Measurements from ENCODE around the gene TIGD2.

TIGD2 gene

DNA sequence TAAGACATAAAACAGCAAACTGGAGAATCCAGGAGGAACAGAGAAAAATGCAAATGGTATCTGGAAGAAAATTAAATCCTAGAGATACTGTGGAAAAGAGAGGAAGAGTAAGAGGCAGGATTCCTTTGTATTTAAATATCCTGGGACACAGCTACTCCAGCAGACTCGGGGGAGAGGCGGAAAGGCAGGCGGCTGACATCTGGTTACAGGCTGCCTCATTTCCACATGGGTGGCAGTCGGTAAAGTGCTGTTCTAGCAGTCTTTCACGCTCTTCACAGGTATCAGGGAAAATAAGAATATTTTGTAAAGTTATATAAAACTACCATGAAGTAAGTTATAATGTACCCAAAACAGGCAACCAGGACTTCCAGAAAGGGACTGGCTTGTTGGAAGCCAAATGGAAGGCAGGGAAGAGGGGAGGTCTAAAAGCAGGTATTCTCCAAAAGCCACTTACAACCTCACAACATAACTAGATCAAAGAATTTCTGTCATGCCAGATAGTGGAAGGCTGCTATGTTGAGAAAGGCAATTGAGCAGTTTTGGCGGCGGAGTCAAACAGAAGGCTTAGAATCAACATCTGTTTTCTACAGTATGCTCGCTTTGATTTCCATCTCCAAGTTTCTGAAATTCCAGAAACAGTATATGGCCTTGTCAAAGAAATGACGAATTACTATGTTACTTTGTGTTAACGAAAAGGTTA lies 1.3 kb upstream of the TIGD2 start:
- H3K27ac Mint-ChIP-seq, result peak overlapping the region; percentile 76
- H3K9me3 Mint-ChIP-seq, result peaks cover 27% of the 10 kb centered on the region
- H3K36me3 Mint-ChIP-seq (ENCODE audit: low read depth), result peaks cover 22% of the 10 kb centered on the region
- DNase-seq, result no peak
- peak overlapping the region; percentile 78 for H3K4me3 Mint-ChIP-seq
- H3K4me1 Mint-ChIP-seq (ENCODE audit: low read depth), result peaks cover 28% of the 10 kb centered on the region
- H3K27me3 Mint-ChIP-seq, result peaks cover 21% of the 10 kb centered on the region

GRCh38 chr4:89110541-89110985 lies 770 bp upstream of the TIGD2 start:
- Mint-ChIP-seq H3K4me1 (ENCODE audit: low read depth) (peaks cover 28% of the 10 kb centered on the region), H3K36me3 (ENCODE audit: low read depth) (peaks cover 23% of the 10 kb centered on the region), H3K27me3 (peaks cover 21% of the 10 kb centered on the region), H3K9me3 (peaks cover 30% of the 10 kb centered on the region), H3K27ac (peak overlapping the region; percentile 76), H3K4me3 (peak overlapping the region; percentile 78)
- no peak for DNase-seq

- Mint-ChIP-seq H3K4me1 (ENCODE audit: low read depth) (peaks cover 28% of the 10 kb centered on the region), H3K9me3 (peaks cover 31% of the 10 kb centered on the region), H3K27ac (peak overlapping the region; percentile 63)
Measured at GRCh38 chr4:89111833-89112563, 665 bp downstream of the TIGD2 start.

GRCh38 chr4:89113415-89113814 lies 2.1 kb downstream of the TIGD2 start:
- no peak overlapping the region for H3K27ac Mint-ChIP-seq
- H3K36me3 Mint-ChIP-seq (ENCODE audit: low read depth), result peaks cover 25% of the 10 kb centered on the region
- H3K9me3 Mint-ChIP-seq, result peaks cover 25% of the 10 kb centered on the region
- peaks cover 19% of the 10 kb centered on the region for H3K27me3 Mint-ChIP-seq
- peaks cover 28% of the 10 kb centered on the region for H3K4me1 Mint-ChIP-seq (ENCODE audit: low read depth)
- DNase-seq, result no peak
- no peak overlapping the region for H3K4me3 Mint-ChIP-seq

More at GRCh38 chr4:89111833-89112563, 665 bp downstream of the TIGD2 start:
- DNase-seq, result no peak
- Mint-ChIP-seq H3K27me3 (peaks cover 21% of the 10 kb centered on the region), H3K4me3 (peak overlapping the region; percentile 79), H3K36me3 (ENCODE audit: low read depth) (peaks cover 25% of the 10 kb centered on the region)

DNA sequence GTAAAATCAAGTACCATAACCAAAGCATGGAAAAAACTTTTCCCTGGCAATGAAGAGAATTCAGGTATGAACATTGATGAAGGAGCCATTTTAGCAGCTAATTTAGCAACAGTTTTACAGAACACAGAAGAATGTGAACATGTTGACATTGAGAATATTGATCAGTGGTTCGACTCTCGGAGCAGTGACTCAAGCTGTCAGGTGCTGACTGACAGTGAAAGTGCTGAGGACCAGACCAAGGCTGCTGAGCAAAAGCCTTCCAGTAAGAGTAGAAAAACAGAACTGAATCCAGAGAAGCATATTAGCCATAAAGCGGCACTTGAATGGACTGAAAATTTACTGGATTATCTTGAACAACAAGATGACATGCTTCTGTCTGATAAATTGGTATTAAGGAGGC lies 2.8 kb downstream of the TIGD2 start:
- no peak for DNase-seq
- peaks cover 25% of the 10 kb centered on the region for H3K36me3 Mint-ChIP-seq (ENCODE audit: low read depth)
- H3K9me3 Mint-ChIP-seq, result peaks cover 25% of the 10 kb centered on the region
- peaks cover 16% of the 10 kb centered on the region for H3K27me3 Mint-ChIP-seq
- peaks cover 28% of the 10 kb centered on the region for H3K4me1 Mint-ChIP-seq (ENCODE audit: low read depth)
- H3K27ac Mint-ChIP-seq, result no peak overlapping the region
- no peak overlapping the region for H3K4me3 Mint-ChIP-seq

- no peak for DNase-seq
- H3K4me3 Mint-ChIP-seq, result no peak overlapping the region
- no peak overlapping the region for H3K27ac Mint-ChIP-seq
- peaks cover 25% of the 10 kb centered on the region for H3K36me3 Mint-ChIP-seq (ENCODE audit: low read depth)
- H3K27me3 Mint-ChIP-seq, result no peaks in the 10 kb centered on the region
- peaks cover 12% of the 10 kb centered on the region for H3K4me1 Mint-ChIP-seq (ENCODE audit: low read depth)
- H3K9me3 Mint-ChIP-seq, result peaks cover 24% of the 10 kb centered on the region
Measured at GRCh38 chr4:89117115-89117514, 5.8 kb downstream of the TIGD2 start.

- Mint-ChIP-seq H3K9me3 (peaks cover 6% of the 10 kb centered on the region), H3K27me3 (no peaks in the 10 kb centered on the region)
Measured at GRCh38 chr4:89119166-89119565, 7.8 kb downstream of the TIGD2 start.

DNA sequence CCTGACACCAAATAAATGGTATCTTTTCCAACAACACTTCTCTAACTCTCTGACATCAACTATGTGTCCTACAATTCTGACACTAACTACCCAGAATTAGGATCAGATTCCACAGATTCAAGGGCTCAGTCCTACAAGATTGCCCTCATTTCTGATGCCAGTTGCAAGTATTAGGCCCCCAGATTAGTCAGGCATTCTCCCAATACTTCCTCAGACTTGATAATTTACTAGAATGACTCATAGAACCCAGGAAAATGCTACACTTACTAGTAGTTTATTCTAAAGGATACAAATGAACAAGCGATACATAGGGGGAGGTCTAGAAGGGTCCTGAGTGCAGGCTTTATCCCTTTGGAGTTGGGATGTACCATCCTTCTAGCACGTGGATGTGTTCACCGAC lies 8.5 kb downstream of the TIGD2 start:
- Mint-ChIP-seq H3K4me1 (ENCODE audit: low read depth) (no peaks in the 10 kb centered on the region), H3K4me3 (no peak overlapping the region), H3K9me3 (peaks cover 4% of the 10 kb centered on the region), H3K27ac (no peak overlapping the region), H3K27me3 (no peaks in the 10 kb centered on the region), H3K36me3 (ENCODE audit: low read depth) (peaks cover 4% of the 10 kb centered on the region)
- no peak for DNase-seq

More at GRCh38 chr4:89119166-89119565, 7.8 kb downstream of the TIGD2 start:
- H3K4me3 Mint-ChIP-seq, result no peak overlapping the region
- DNase-seq, result no peak
- H3K27ac Mint-ChIP-seq, result no peak overlapping the region
- peaks cover 1% of the 10 kb centered on the region for H3K4me1 Mint-ChIP-seq (ENCODE audit: low read depth)
- H3K36me3 Mint-ChIP-seq (ENCODE audit: low read depth), result peaks cover 8% of the 10 kb centered on the region

GRCh38 chr4:89121387-89122068 lies 10.2 kb downstream of the TIGD2 start:
- Mint-ChIP-seq H3K27me3 (no peaks in the 10 kb centered on the region), H3K9me3 (no peaks in the 10 kb centered on the region), H3K4me1 (ENCODE audit: low read depth) (no peaks in the 10 kb centered on the region), H3K4me3 (no peak overlapping the region), H3K36me3 (ENCODE audit: low read depth) (peaks cover 2% of the 10 kb centered on the region), H3K27ac (no peak overlapping the region)
- no peak for DNase-seq

GRCh38 chr4:89123451-89123851 lies 12.1 kb downstream of the TIGD2 start:
- no peak for DNase-seq
- H3K27me3 Mint-ChIP-seq, result no peaks in the 10 kb centered on the region
- no peak overlapping the region for H3K4me3 Mint-ChIP-seq
- H3K4me1 Mint-ChIP-seq (ENCODE audit: low read depth), result no peaks in the 10 kb centered on the region
- no peaks in the 10 kb centered on the region for H3K36me3 Mint-ChIP-seq (ENCODE audit: low read depth)
- no peaks in the 10 kb centered on the region for H3K9me3 Mint-ChIP-seq
- no peak overlapping the region for H3K27ac Mint-ChIP-seq

GRCh38 chr4:89125901-89126782 lies 14.8 kb downstream of the TIGD2 start:
- Mint-ChIP-seq H3K4me3 (no peak overlapping the region), H3K27ac (no peak overlapping the region)
- DNase-seq, result no peak

DNA sequence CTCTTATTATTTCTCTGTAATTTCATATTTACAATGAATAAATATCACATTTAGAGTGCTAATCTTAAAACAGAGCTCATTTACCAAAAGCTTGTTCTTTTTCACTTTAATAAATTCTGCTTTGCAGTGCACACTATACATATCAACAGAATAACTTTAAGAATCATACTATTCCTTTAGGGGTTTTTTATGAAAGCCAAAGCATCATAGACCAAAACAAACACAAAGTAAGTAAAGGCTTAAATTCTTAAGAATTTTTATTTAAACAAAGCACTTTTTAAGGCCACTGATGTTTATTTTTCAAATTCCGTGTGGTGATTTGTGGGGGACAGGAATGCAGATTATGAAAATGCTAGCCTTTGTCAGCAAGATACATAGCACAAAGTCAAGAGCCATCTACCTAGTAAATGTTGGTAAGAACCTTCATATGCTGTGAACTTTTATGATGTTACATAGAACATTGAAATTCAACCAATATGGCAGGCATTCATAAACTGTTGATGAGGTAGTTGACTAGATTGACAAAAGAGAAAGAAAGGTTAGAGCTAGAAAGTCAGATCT lies 17.8 kb downstream of the TIGD2 start:
- no peaks in the 10 kb centered on the region for H3K9me3 Mint-ChIP-seq

More at GRCh38 chr4:89125901-89126782, 14.8 kb downstream of the TIGD2 start:
- Mint-ChIP-seq H3K4me1 (ENCODE audit: low read depth) (no peaks in the 10 kb centered on the region), H3K27me3 (no peaks in the 10 kb centered on the region), H3K9me3 (no peaks in the 10 kb centered on the region), H3K36me3 (ENCODE audit: low read depth) (no peaks in the 10 kb centered on the region)

DNA sequence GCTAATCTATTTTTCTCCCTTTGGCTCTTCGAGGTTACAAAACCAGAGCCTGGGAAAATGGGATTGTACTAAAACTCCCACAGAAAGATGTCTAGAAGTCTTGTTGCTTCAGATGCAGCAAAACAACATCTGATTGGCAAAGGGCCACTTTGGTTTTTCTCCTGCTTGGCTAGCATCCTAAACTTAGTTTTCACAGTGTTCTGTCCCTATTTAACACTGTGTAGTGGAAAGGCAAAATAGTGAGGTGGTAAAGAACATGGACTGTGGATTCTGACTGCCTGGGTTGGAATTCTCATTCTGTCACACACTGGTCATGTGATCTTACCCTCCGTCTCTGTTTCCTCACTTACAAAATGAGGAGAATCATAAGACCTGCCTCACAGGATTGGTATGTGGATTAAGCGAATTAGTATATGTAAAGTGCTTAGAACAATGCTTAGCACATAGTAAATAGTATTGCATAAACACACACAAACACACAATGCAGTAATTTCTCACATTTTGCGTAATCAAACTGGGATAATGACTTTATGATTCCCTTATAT lies 23.5 kb downstream of the TIGD2 start:
- H3K4me3 Mint-ChIP-seq, result no peak overlapping the region
- H3K36me3 Mint-ChIP-seq (ENCODE audit: low read depth), result no peaks in the 10 kb centered on the region
- no peak overlapping the region for H3K27ac Mint-ChIP-seq
- no peaks in the 10 kb centered on the region for H3K4me1 Mint-ChIP-seq (ENCODE audit: low read depth)
- H3K9me3 Mint-ChIP-seq, result no peaks in the 10 kb centered on the region
- no peaks in the 10 kb centered on the region for H3K27me3 Mint-ChIP-seq
- no peak for DNase-seq

More for the DNA sequence above, 17.8 kb downstream of the TIGD2 start:
- Mint-ChIP-seq H3K4me3 (no peak overlapping the region), H3K27ac (no peak overlapping the region), H3K27me3 (no peaks in the 10 kb centered on the region), H3K36me3 (ENCODE audit: low read depth) (no peaks in the 10 kb centered on the region), H3K4me1 (ENCODE audit: low read depth) (no peaks in the 10 kb centered on the region)
- DNase-seq, result no peak
